DND-41 (cell line): ENCODE measurements around the gene FIG4.

ENCODE experiments used
- ATAC-seq: fragments of 200-7000 bp; cut with Tn5 transposase; 3 replicates; pipeline ENCODE4 v1.9.1; 2021; ENCODE audit warnings: low read depth; ENCODE audit not compliant: insufficient read depth
- DNase-seq: peaks from one replicate; pipeline ENCODE4 v3.0.0-alpha.2; 2020
- H2AFZ ChIP-seq: 2 replicates; pipeline ENCODE4 v1.6.0; 2012; ENCODE audit warnings: low read depth, low read length
- H3K27ac ChIP-seq: 2 replicates; pipeline ENCODE4 v1.5.1; 2012; ENCODE audit warnings: low read length, inconsistent platforms
- H3K27me3 ChIP-seq: fragments of 200-600 bp; sonication (generic); 2 replicates; pipeline ENCODE4 v1.6.0; 2012; ENCODE audit warnings: low read length, mild to moderate bottlenecking, inconsistent platforms; ENCODE audit not compliant: insufficient read depth, poor library complexity
- H3K36me3 ChIP-seq: 2 replicates; pipeline ENCODE4 v1.5.1; 2012; ENCODE audit warnings: low read length, inconsistent platforms; ENCODE audit not compliant: insufficient read depth
- H3K4me1 ChIP-seq: 2 replicates; pipeline ENCODE4 v1.5.1; 2012; ENCODE audit warnings: mild to moderate bottlenecking, low read length; ENCODE audit not compliant: insufficient read depth
- H3K4me2 ChIP-seq: 2 replicates; pipeline ENCODE4 v1.6.0; 2012; ENCODE audit warnings: mild to moderate bottlenecking, moderate library complexity, low read length, inconsistent platforms; ENCODE audit not compliant: insufficient read depth
- H3K4me3 ChIP-seq, 2 experiments: fragments of 200-600 bp in 1 of 2; shearing (Covaris generic) in 1 of 2; 2 replicates each; pipeline ENCODE4 v1.5.1; 2012 to 2016; ENCODE audit warnings: inconsistent platforms in 2 of 2, low read length in 2 of 2, mild to moderate bottlenecking in 2 of 2, low read depth in 1 of 2, moderate library complexity in 1 of 2
- H3K79me2 ChIP-seq: 2 replicates; pipeline ENCODE4 v1.6.0; 2012; ENCODE audit warnings: low read length, inconsistent platforms; ENCODE audit not compliant: insufficient read depth
- H3K9ac ChIP-seq: 2 replicates; pipeline ENCODE4 v1.6.0; 2012; ENCODE audit warnings: low read depth, mild to moderate bottlenecking, inconsistent platforms, low read length, moderate library complexity
- H3K9me3 ChIP-seq: 2 replicates; pipeline ENCODE4 v1.5.1; 2012; ENCODE audit warnings: low read length, moderate library complexity, mild to moderate bottlenecking, inconsistent platforms; ENCODE audit not compliant: insufficient read depth, severe bottlenecking
- H4K20me1 ChIP-seq: 2 replicates; pipeline ENCODE4 v1.6.0; 2012; ENCODE audit warnings: low read length; ENCODE audit not compliant: insufficient read depth
- EZH2 ChIP-seq: IDR thresholded peaks from 3 replicates; pipeline ENCODE4 v1.6.1; 2012; ENCODE audit warnings: borderline replicate concordance, low read depth, mild to moderate bottlenecking, moderate library complexity, low read length, inconsistent platforms; ENCODE audit not compliant: severe bottlenecking
- TF ChIP-seq, protein P1 (sequence below): IDR thresholded peaks from 2 replicates; pipeline ENCODE4 v1.5.1; 2012; ENCODE audit warnings: borderline replicate concordance, low read length, moderate library complexity, mild to moderate bottlenecking; ENCODE audit not compliant: poor library complexity, severe bottlenecking; ENCODE audit errors: extremely low read depth

The FIG4 gene

DNA sequence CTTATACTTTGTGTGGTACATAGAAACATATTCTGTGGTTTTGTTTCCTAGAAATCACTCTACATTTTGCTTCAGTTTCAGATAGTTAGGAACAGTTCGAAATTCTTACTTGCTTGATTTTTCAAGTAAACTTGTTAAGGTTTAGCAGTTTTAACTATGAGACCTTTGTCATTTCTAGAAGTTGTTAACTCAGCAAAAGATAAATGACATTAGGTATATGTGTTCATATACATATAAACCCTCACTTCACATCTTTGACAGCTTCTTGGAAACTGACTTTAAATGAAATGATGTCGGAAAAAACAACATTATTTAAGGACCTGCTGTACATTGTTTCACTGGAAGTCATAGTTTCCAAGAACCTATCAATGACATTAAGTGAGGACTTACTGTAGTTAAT lies 96.2 kb downstream of the FIG4 start:
- Histone ChIP-seq H3K79me2 (no peaks in the 10 kb centered on the region), H3K4me2 (no peak overlapping the region), H3K27ac (no peak overlapping the region), H3K27me3 (no peaks in the 10 kb centered on the region), H3K4me1 (no peaks in the 10 kb centered on the region), H2AFZ (no peak overlapping the region), H3K4me3 (no peak overlapping the region), H3K36me3 (no peaks in the 10 kb centered on the region), H3K9ac (no peak overlapping the region), H3K9me3 (no peaks in the 10 kb centered on the region), H4K20me1 (no peaks in the 10 kb centered on the region)
- no peak for ATAC-seq
- no peak for DNase-seq
- TF ChIP-seq, protein P1, sequence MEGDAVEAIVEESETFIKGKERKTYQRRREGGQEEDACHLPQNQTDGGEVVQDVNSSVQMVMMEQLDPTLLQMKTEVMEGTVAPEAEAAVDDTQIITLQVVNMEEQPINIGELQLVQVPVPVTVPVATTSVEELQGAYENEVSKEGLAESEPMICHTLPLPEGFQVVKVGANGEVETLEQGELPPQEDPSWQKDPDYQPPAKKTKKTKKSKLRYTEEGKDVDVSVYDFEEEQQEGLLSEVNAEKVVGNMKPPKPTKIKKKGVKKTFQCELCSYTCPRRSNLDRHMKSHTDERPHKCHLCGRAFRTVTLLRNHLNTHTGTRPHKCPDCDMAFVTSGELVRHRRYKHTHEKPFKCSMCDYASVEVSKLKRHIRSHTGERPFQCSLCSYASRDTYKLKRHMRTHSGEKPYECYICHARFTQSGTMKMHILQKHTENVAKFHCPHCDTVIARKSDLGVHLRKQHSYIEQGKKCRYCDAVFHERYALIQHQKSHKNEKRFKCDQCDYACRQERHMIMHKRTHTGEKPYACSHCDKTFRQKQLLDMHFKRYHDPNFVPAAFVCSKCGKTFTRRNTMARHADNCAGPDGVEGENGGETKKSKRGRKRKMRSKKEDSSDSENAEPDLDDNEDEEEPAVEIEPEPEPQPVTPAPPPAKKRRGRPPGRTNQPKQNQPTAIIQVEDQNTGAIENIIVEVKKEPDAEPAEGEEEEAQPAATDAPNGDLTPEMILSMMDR: no peak
- no peak for TF ChIP-seq EZH2

DNA sequence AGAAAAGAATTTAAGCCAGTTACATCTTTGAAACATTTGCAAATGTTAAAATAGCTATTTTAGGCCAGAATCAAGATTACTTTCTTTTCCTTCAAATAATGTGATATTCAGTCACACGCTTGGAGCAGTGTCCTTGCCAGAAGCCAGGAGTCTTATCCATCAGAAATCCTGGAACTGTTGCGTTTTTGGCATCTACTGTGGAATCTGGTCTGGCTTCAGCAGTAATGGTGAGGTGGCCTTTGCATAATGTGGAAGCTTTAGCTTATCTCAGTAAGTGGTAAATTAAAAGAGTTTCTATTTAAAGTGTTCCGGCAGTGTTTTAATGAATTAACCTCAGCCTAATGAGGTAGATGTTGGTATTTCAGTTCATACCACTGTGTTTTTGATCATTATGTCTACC lies 97.6 kb downstream of the FIG4 start:
- no peak overlapping the region for H3K27ac ChIP-seq
- no peaks in the 10 kb centered on the region for H3K4me1 ChIP-seq
- no peak for ATAC-seq
- no peak overlapping the region for H2AFZ ChIP-seq
- no peak for TF ChIP-seq EZH2
- TF ChIP-seq, protein P1: no peak
- no peaks in the 10 kb centered on the region for H3K9me3 ChIP-seq
- H3K9ac ChIP-seq: no peak overlapping the region
- H3K79me2 ChIP-seq: no peaks in the 10 kb centered on the region
- no peaks in the 10 kb centered on the region for H3K27me3 ChIP-seq
- H4K20me1 ChIP-seq: no peaks in the 10 kb centered on the region
- no peak for DNase-seq
- no peak overlapping the region for H3K4me2 ChIP-seq
- H3K4me3 ChIP-seq: no peak overlapping the region
- H3K36me3 ChIP-seq: no peaks in the 10 kb centered on the region

DNA sequence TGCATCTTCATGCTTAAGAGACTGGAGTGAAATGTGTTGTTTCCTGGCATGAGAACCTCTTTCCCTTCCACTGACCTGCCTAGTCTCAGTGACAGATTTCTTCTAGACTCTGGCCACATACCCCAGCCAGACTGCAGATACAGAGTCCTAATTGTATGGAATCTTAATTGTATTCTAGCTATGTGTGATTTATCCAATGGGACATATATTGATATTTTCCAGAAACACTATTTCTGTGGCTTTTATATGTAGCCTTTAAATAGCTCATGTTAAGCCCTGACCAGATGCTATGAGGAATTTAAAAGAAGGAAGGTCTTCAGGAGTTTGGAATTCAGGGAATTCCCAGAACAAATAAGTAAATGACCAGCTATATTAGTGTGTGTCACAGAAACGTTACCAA lies 99.0 kb downstream of the FIG4 start:
- DNase-seq: no peak
- Histone ChIP-seq H3K4me3 (no peak overlapping the region), H3K4me2 (no peak overlapping the region), H3K27me3 (no peaks in the 10 kb centered on the region), H4K20me1 (no peaks in the 10 kb centered on the region), H2AFZ (no peak overlapping the region), H3K9me3 (no peaks in the 10 kb centered on the region), H3K9ac (no peak overlapping the region), H3K27ac (no peak overlapping the region), H3K79me2 (no peaks in the 10 kb centered on the region), H3K4me1 (no peaks in the 10 kb centered on the region), H3K36me3 (no peaks in the 10 kb centered on the region)
- no peak for ATAC-seq
- TF ChIP-seq, protein P1: no peak

DNA sequence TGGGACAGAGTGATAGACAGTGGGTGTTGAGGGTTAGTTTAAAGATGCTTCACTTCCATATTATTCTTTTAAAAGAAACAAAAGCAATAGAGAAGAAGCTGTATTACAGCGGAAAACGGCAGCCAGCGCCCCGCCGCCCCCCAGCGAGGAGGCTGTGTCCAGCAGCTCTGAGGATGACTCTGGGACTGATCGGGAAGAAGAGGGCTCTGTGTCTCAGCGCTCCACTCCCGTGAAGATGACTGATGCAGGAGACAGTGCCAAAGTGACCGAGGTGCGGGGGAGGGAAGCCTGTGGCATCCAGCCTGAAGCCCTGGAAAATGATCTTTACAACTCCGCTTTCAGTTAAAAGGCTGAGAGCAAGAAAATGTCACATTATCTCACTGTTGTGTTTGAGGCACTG lies 100.2 kb downstream of the FIG4 start:
- no peaks in the 10 kb centered on the region for H3K27me3 ChIP-seq
- no peaks in the 10 kb centered on the region for H3K4me1 ChIP-seq
- DNase-seq (no peak), ATAC-seq (no peak)
- H3K9me3 ChIP-seq: no peaks in the 10 kb centered on the region
- no peak overlapping the region for H3K4me3 ChIP-seq
- no peaks in the 10 kb centered on the region for H3K36me3 ChIP-seq
- no peak overlapping the region for H3K9ac ChIP-seq
- H4K20me1 ChIP-seq: no peaks in the 10 kb centered on the region
- H3K79me2 ChIP-seq: no peaks in the 10 kb centered on the region
- no peak overlapping the region for H2AFZ ChIP-seq
- H3K27ac ChIP-seq: no peak overlapping the region
- H3K4me2 ChIP-seq: no peak overlapping the region
- TF ChIP-seq, protein P1: no peak
- no peak for TF ChIP-seq EZH2
